ENCODE measurements around the gene E2F3.

- TF ChIP-seq, protein P1, sequence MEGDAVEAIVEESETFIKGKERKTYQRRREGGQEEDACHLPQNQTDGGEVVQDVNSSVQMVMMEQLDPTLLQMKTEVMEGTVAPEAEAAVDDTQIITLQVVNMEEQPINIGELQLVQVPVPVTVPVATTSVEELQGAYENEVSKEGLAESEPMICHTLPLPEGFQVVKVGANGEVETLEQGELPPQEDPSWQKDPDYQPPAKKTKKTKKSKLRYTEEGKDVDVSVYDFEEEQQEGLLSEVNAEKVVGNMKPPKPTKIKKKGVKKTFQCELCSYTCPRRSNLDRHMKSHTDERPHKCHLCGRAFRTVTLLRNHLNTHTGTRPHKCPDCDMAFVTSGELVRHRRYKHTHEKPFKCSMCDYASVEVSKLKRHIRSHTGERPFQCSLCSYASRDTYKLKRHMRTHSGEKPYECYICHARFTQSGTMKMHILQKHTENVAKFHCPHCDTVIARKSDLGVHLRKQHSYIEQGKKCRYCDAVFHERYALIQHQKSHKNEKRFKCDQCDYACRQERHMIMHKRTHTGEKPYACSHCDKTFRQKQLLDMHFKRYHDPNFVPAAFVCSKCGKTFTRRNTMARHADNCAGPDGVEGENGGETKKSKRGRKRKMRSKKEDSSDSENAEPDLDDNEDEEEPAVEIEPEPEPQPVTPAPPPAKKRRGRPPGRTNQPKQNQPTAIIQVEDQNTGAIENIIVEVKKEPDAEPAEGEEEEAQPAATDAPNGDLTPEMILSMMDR (conservative IDR thresholded peaks at IDR 0.05), result no peak
- TF ChIP-seq ZFX (IDR thresholded peaks at IDR 0.05), result no peak
Measured at GRCh38 chr6:20486641-20487040, 85.0 kb downstream of the E2F3 start.
